ENCODE results near the gene MEGF6. TPM values are rescaled to one million over a fixed set of nuclear protein-coding genes. Genes with fewer than 3 reads are reported as not detected.

The MEGF6 gene
- total and polyA plus RNA-seq, 9 of the 15 experiments (the other 6 are each of a cell fraction or from before 2014, with no cell fraction given), result 0.03 to 1.7 (median 0.24) TPM; not detected in 3

GRCh38 chr1:3488432-3488831, 122.9 kb downstream of the MEGF6 start:
- peaks cover 9 to 17% of the 10 kb centered on the region in 2 experiments; a peak in 4 of 5 replicates for H3K27me3 ChIP-seq (ENCODE audit: control insufficient read depth in 2 of 2, insufficient read depth in 2 of 2, low read length in 2 of 2)
- 0% methylated on average over 4 of the region's 4 CpGs for WGBS (ENCODE audit: insufficient coverage, low coverage, missing lambda C conversion rate)
- in situ Hi-C loops (cut with MboI), result no loop called here
- DNase-seq (ENCODE audit: extremely low read depth in 1 of 4, low spot score in 3 of 4), result no peak
- no peaks in the 10 kb centered on the region for H3K36me3 ChIP-seq (ENCODE audit: control insufficient read depth, insufficient read depth, low read length)
- no peak overlapping the region for H3K4me2 ChIP-seq (ENCODE audit: insufficient read depth, low read length)
- no peak overlapping the region for H3K4me3 ChIP-seq
- ChIA-PET POLR2A (no interaction called here), CTCF (ENCODE audit: low intra/inter-chr PET ratio) (no interaction called here)
- no peak overlapping the region for H2AFZ ChIP-seq (ENCODE audit: low read depth, low read length)
- no peak for ATAC-seq
- H3K9me1 ChIP-seq (ENCODE audit: control insufficient read depth, insufficient read depth, low read length), result no peaks in the 10 kb centered on the region
- no peak overlapping the region for H3K9ac ChIP-seq (ENCODE audit: insufficient read depth in 1 of 2, low read depth in 2 of 2, low read length in 2 of 2)
- TF ChIP-seq HDAC1 (IDR thresholded peaks at IDR 0.05) (no peak), DEAF1 (CRISPR knock-in tag; IDR thresholded peaks at IDR 0.05) (no peak), ZFP1 (CRISPR knock-in tag; IDR thresholded peaks at IDR 0.05) (peak; percentile 96), SMARCA5 (IDR thresholded peaks at IDR 0.05) (no peak), ZNF398 (CRISPR knock-in tag; IDR thresholded peaks at IDR 0.05) (no peak), L3MBTL2 (IDR thresholded peaks at IDR 0.05) (peak; percentile 31; the same call in 1 of the 2 replicates), ZNF354B (CRISPR knock-in tag; IDR thresholded peaks at IDR 0.05) (no peak), ADNP (tag; IDR thresholded peaks at IDR 0.05) (no peak), NR2C1 (IDR thresholded peaks at IDR 0.05) (no peak), NR2C1 (tag; IDR thresholded peaks at IDR 0.05) (no peak)
- BruUV-seq (replicated peaks), result no TSS peak
- peaks cover 14% of the 10 kb centered on the region for H4K20me1 ChIP-seq (replicated peaks; ENCODE audit: control insufficient read depth, insufficient read depth, low read length)
- 0 out of 2 replicates have a peak, but pooled peaks cover 3% of the 10 kb centered on the region for H3K9me3 ChIP-seq (replicated peaks; ENCODE audit: control insufficient read depth, insufficient read depth, low read depth, low read length)
- FAIRE-seq, result no peak
- intact Hi-C loops (cut with micrococcal nuclease), result no loop called here
- no peaks in the 10 kb centered on the region for H3K79me2 ChIP-seq (ENCODE audit: control insufficient read depth, insufficient read depth, low read length)
- H3K27ac ChIP-seq (ENCODE audit: extremely low read depth, low read depth, low read length), result no peak overlapping the region
- peaks cover 0 to 23% of the 10 kb centered on the region in 2 experiments; a peak in 2 of 5 replicates for H3K4me1 ChIP-seq (replicated peaks in 1 of 2; ENCODE audit: control insufficient read depth in 2 of 2, insufficient read depth in 2 of 2, low read length in 2 of 2)

Data from K562 (cell line).